ENCODE measurements around the gene CAPS. TPM values are rescaled to one million over a fixed set of nuclear protein-coding genes. Genes with fewer than 3 reads are reported as not detected.
"Not testable (repeated sequence)": the region's sequence is repeated elsewhere in the genome, so short reads cannot be mapped to it uniquely, and the experiment has no call there.

Gene CAPS
- polyA plus RNA-seq, 1 donor (not counting 4 experiments of a cell fraction or from before 2014, with no cell fraction given) = 2.7 TPM

- H3K9ac ChIP-seq (ENCODE audit: control insufficient read depth, extremely low read depth, insufficient read depth, low read length); H2AFZ ChIP-seq (ENCODE audit: control insufficient read depth, low read length); H3K4me3 ChIP-seq (ENCODE audit: control insufficient read depth in 2 of 3, extremely low read depth in 1 of 3, insufficient read depth in 2 of 3, low read depth in 1 of 3, low read length in 3 of 3); H3K36me3 ChIP-seq (ENCODE audit: control insufficient read depth in 2 of 2, extremely low read depth in 1 of 2, insufficient read depth in 2 of 2, low read length in 2 of 2); H3K27ac ChIP-seq (ENCODE audit: control insufficient read depth, insufficient read depth, low read length); H3K27me3 ChIP-seq (ENCODE audit: control insufficient read depth, extremely low read depth, insufficient read depth, low read length); H3K9me1 ChIP-seq (ENCODE audit: control insufficient read depth, extremely low read depth, insufficient read depth, low read length); dilution Hi-C loops (cut with MboI; ENCODE audit: extremely low pct_ligation_motif_present, low sequenced_read_pairs); H4K20me1 ChIP-seq (ENCODE audit: control insufficient read depth, extremely low read depth, insufficient read depth, low read length); H3K4me2 ChIP-seq (ENCODE audit: control insufficient read depth, extremely low read depth, insufficient read depth, low read depth, low read length); H3K79me2 ChIP-seq (ENCODE audit: control insufficient read depth, insufficient read depth, low read length); H3K4me1 ChIP-seq (ENCODE audit: control insufficient read depth, extremely low read depth, insufficient read depth, low read length); DNase-seq (ENCODE audit: low read depth, low spot score); H3K9me3 ChIP-seq (ENCODE audit: control insufficient read depth, low read depth, low read length): not testable (repeated sequence)
- FAIRE-seq = peak; percentile 52
Observed at GRCh38 chr19:5884065-5884811, 29.8 kb upstream of the CAPS start.

- Histone ChIP-seq H3K4me1 (ENCODE audit: control insufficient read depth, extremely low read depth, insufficient read depth, low read length) (peaks cover 12% of the 10 kb centered on the region), H3K9ac (ENCODE audit: control insufficient read depth, extremely low read depth, insufficient read depth, low read length) (no peak overlapping the region), H3K79me2 (ENCODE audit: control insufficient read depth, insufficient read depth, low read length) (no peaks in the 10 kb centered on the region), H3K4me2 (ENCODE audit: control insufficient read depth, extremely low read depth, insufficient read depth, low read depth, low read length) (no peak overlapping the region), H3K9me1 (ENCODE audit: control insufficient read depth, extremely low read depth, insufficient read depth, low read length) (no peaks in the 10 kb centered on the region), H3K36me3 (ENCODE audit: control insufficient read depth in 2 of 2, extremely low read depth in 1 of 2, insufficient read depth in 2 of 2, low read length in 2 of 2) (no peaks in the 10 kb centered on the region), H3K27ac (ENCODE audit: control insufficient read depth, insufficient read depth, low read length) (no peak overlapping the region), H3K4me3 (ENCODE audit: control insufficient read depth in 2 of 3, extremely low read depth in 1 of 3, insufficient read depth in 2 of 3, low read depth in 1 of 3, low read length in 3 of 3) (no peak overlapping the region), H4K20me1 (ENCODE audit: control insufficient read depth, extremely low read depth, insufficient read depth, low read length) (no peaks in the 10 kb centered on the region), H3K9me3 (ENCODE audit: control insufficient read depth, low read depth, low read length) (no peaks in the 10 kb centered on the region), H3K27me3 (ENCODE audit: control insufficient read depth, extremely low read depth, insufficient read depth, low read length) (no peaks in the 10 kb centered on the region), H2AFZ (ENCODE audit: control insufficient read depth, low read length) (no peak overlapping the region)
- DNase-seq (ENCODE audit: low read depth, low spot score) = no peak
- dilution Hi-C loops (cut with MboI; ENCODE audit: extremely low pct_ligation_motif_present, low sequenced_read_pairs) = no loop called here
- FAIRE-seq = no peak
- no peak for TF ChIP-seq EZH2 (IDR thresholded peaks at IDR 0.05; ENCODE audit: low read length)
- no peak for TF ChIP-seq CTCF (optimal IDR thresholded peaks at IDR 0.05 in 1 of 3, IDR thresholded peaks at IDR 0.05 in 1 of 3, conservative IDR thresholded peaks at IDR 0.05 in 1 of 3; ENCODE audit: extremely low read depth in 1 of 3, insufficient read depth in 2 of 3, low read length in 3 of 3)
Observed at GRCh38 chr19:5889288-5889971, 24.6 kb upstream of the CAPS start.

All from keratinocyte (primary cell).